T-helper 2 cell treated with Interferon-gamma antibody and Interleukin-4, amounts not matched to agents 100 ng/mL and 5 ng/mL, for 36 hours (primary cell): ENCODE measurements around the gene JADE1. TPM values are rescaled to one million over a fixed set of nuclear protein-coding genes. Genes with fewer than 3 reads are reported as not detected.

ENCODE experiments used
- intact Hi-C: fragments of 100-400 bp; cut with micrococcal nuclease; formaldehyde crosslinking; loops from one replicate; pipeline ENCODE4 v1.15.1; 2023
- total RNA-seq: library from RNA; stranded (reverse); gene quantifications from 2 replicates; pipeline ENCODE4 v1.2.3, GENCODE V29; 2022

The JADE1 gene
- total RNA-seq, 1 donor from 2014 or later: 41.0 TPM

DNA sequence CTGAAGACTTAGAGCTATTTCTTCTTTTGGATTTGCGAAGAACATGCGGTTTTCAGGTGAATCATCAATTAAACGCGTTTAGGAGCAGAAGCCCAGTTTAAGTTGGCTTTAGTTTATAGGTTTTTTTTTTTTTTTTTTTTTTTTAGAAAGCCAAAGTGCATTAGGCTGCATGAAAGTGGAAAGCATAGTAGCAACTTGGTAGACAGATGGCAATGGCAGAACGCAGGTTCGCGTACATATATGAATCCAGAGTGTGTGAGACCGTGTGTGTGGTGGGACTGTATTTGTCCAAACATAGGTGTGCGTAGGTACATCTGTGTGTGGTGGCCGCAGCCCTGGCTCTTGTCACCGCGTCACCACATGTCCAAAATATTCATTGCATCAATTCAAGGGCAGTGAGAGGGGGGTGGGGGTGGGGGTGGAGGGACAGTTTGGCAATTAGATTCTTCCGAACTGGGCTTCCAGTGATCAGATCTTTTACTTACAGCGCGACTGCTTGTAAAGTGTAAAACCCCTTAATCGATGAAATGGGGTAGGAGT, 901 bp downstream of the JADE1 start:
- intact Hi-C loops: loop anchor here (1.0 to 2.0 kb wide), 2 partner anchors 522 to 930 kb away; partner anchors contain the start of gene PLK4

DNA sequence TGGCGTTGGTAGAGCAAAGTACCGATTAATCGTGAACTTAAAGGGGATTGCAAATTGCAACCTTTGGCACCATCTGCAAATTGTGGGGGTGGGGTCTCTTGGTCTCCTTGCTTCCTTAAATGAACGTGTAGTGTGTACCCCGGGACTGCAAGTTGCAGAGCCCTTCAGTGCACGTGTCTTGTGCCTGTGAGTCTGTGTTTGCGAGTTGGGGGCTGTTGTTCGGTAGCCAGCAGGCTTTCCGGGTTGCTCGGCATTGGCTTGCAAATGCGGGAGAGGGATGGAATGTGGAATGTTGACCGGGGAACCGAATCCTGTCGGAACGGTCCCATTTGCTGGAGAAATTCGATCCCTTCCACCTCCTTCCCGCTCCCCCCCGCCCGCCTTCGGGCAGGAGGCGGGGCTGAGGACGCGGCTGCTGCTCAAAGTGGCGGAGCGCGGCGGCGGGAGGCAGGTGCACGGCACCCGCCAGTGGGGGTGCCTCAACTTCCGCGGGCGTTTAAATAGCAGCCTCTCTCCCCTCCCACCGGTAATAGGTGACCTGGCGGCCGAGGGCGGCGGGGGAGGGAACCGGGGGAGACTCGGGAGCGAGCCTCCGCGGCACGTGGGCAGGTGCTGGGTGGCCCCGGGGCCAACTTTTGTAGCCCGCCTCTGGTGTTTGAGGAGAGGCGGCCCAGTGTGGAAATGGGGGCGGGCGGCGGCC, 1.5 kb downstream of the JADE1 start:
- intact Hi-C loops: loop anchor here (1.0 to 2.0 kb wide), 5 partner anchors 282 to 930 kb away; partner anchors contain the start of genes ABHD18, LARP1B, MFSD8 and PLK4

DNA sequence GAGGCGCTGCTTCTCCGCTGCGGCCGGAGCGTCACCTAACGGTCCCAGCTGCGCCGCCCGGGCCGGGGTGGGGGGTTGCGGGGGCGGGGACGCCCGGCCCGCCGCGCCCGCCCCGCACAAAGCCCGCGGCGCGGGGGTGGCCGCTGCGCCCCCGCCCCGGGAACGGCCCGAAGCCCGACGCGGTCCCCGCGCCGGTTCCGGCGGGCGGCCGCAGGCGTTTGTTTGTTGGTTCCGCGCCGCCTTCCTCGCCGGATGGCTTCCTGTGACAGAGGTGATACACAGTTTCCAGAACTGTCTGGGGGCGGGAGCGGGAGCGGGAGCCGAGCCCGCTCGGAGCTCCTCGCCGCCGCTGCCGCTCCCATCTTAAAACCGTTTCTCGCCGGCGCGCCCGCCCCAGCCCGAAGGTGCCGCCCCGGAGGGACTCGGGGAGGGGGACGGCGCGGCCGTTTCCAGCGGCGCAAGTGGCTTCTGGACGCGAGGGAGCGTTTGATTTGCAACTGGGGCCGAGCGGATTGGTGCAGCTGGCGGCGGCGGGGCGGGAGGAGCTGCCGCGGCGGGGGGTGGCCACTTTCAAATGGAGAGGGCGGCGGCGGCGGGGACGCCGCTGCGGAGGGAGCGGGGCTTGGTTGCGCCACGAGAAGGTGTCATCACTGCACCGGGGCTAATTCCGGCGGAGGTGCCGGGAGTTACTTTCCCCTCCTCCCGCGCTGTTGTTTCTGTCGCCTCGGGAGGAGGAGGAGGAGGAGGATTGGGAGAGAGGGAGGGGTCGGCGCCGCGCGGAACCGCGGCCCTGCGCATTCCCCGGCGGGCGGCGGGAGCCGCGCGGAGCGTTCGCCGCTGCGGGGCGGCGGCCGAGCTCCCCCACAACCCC, 2.3 kb downstream of the JADE1 start:
- intact Hi-C loops: loop anchor here (1.0 to 2.0 kb wide), 4 partner anchors 281 to 931 kb away; partner anchors contain the start of genes ABHD18, LARP1B, MFSD8 and PLK4

DNA sequence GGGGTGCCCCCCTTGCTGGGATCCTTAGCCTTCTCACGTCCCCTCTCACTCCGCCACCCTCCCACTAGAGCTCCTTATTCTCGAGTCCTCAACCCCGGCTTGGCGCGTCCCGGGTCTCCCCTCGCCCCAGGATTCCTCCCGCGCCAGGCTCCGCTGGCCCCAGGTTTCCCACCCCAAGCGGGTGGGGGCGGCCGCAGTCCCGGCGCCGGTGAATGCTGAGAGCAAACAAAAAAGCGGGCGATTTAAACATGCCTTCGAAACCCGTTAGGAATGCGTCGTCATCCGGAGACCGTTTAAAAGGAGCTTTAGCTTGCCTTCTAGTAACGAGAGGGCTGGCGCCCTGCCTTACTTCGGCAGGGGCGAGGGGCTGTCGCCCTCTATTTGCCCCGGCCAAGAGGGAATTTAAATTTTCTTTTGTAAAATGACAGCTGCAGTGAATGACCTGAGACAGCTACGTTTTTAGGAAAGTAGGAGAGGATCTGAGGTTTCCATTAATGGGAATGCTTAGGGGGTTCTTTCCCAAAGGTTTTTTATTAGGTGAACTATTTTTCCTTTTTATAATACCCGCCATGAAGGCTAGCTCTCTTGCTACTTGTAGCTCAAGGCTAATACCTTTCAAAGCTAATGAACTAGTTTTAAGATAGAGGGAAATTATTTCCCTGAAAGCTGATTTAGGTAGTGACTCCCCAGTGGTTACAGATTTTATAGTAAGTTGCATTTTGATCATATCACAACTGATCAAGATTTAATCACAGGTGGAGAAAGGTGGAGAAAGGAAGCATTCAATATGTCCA, 3.1 kb downstream of the JADE1 start:
- intact Hi-C loops: no loop called here

DNA sequence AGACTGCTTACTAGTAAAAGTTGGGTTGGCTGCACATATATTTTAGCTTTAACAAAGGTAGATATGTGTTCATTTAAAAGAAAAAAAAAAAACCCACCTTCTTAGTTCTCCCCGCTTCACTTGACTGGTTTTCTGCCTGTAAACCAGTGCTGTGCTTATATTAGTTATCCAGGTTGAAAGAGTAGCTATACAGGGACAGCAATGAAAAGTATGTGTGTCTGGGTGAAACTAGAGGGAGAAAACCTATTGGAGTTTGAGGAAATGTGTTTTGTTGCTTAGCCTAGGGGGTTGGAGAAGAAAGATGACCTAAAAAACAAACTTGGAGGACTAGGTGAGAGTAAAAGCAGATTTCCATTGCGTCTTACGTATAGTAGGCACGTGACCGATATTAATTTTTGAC, 4.5 kb downstream of the JADE1 start:
- intact Hi-C loops: no loop called here

GRCh38 chr4:128818442-128818841, 8.9 kb downstream of the JADE1 start:
- intact Hi-C loops: no loop called here

- intact Hi-C loops: no loop called here
Observed at GRCh38 chr4:128819082-128819742, 9.7 kb downstream of the JADE1 start.

GRCh38 chr4:128820671-128821070, 11.2 kb downstream of the JADE1 start:
- intact Hi-C loops: no loop called here

DNA sequence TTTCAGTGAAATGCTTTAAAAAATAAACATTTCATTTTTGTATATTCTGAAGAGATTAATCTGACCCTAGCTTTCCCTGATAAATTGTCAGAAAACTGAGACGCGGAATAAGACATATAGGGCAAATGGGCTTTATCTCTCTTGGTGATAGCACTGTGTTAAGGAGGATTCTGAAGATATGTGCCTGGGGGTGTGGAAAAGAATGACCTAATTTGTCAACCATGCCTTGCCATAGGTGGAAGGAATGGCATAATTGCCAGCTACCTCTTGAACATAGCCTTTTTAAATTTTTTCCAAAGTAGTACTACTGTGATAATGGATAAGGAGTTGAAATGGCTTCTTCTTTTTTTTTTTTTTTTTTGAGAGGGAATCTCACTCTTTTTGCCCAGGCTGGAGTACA, 11.7 kb downstream of the JADE1 start:
- intact Hi-C loops: no loop called here

GRCh38 chr4:128823025-128823661, 13.6 kb downstream of the JADE1 start:
- intact Hi-C loops: no loop called here

DNA sequence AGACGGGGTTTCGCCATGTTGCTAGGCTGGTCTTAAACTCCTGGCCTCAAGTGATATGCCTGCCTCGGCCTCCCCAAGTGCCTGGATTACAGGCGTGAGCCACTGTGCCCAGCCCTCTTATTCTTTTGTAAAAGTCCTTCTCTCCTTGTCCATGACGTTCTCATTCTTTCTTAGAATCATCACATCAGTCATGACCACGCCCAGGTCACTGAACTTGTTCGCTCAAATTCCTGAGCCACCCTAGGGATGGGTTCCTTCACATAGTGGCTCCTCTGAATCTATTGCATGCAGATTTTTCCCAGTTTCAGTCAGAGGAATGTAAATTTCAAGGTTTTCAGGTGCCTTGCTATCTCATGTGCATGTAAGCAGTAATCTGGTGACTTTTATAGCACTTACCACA, 15.7 kb downstream of the JADE1 start:
- intact Hi-C loops: no loop called here

DNA sequence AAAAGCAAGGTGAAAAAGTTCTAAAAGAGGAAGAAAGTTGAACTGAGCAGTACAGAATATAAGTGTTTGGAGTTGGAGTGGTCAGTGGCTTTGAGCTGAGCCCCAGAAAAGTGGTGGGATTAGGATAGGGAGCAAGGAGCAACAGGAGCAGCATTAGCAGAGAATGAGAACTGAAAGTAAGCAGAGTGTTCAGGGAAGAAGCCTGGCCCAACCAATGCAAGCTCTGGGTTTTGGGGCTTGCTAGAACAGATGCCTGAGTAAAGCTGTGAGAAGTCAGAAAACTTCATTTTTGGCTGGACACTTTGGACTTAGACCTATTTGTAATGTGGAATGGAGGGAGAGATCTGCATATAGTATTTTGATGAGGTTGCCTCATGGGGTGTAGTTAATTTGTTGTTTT, 17.8 kb downstream of the JADE1 start:
- intact Hi-C loops: no loop called here

DNA sequence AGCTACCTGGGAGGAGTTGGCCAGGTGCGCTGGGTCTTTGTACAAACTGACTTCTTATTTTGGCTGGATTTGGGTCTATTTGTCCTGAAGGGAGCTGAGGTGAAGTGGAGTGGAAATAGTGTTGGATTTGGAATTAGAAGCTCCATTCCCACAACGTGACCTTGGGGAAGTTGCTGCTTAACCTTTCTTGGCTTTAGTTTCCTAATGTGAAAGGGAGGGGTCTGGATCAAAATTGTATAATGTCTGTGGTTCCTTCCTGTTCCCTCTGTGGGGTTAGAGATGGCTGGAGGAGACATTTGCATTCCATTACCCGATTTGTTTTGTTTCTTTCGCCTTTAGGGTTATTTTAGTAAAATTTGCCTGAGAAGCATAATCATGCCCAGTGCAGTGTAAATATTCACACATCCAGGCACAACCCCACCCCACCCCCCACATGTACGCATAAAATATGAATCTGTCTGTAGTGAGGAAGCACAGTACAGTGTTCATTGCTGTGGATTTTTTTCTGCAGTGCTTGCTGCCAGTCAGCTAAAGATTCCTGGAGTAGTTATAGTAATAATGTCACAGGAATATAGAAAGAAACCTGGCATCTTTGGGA, 21.5 kb downstream of the JADE1 start:
- intact Hi-C loops: no loop called here

GRCh38 chr4:128831531-128832242, 22.2 kb downstream of the JADE1 start:
- intact Hi-C loops: no loop called here

GRCh38 chr4:128832243-128832625, 22.7 kb downstream of the JADE1 start:
- intact Hi-C loops: no loop called here

DNA sequence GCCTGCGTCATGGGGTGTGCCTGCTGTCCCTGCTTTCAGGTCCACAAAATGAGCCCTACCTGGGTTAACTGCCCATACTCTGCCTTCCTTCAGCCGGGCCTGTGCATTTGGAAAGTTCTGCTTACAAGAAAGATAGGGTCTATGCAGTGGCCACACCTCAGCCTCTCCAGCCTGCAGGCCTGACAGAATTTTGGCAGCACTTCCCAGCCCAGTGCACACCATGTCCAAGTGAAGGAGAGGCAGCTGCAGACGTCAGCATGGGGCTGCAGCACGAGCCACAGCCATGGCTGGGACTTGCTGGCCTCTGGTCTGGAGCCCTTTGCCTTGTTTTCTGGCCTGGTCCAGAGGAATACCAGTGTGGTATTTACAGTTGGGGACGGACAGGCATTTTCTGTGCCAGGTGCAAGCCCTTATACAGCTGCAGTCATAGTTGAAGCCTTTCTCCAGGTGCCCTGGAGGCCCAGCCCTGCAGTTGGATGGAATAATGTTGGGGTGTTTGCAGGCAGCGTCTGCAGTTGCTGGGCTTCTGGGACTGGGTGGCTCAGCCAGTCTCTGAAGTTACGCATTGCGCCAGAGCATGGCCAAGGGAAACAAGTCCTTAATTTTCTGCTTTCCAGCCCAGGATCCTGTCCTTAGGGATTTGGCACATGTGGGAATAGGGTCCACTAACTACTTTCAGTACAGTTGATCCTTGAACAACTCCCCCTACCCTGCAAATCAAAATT, 26.2 kb downstream of the JADE1 start:
- intact Hi-C loops: no loop called here

DNA sequence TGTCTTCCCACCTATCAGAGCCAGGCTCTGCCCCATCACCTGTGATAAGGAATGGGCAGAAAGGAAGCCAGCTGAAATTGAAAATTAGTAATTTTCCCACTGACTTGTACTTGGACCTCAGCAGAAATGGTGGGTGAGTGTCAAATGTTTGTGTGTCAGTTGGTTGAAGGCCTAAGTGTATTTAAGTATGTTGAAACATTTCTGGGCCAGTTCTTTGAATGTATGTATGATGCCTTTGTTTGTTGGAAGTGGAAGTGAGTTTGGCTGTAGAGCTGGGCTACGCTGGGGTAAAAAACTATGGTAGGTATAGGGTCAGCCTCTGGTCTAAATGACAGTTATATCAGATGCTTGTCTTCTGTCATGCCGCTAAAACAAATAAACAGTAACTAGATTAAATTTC, 27.7 kb downstream of the JADE1 start:
- intact Hi-C loops: no loop called here

DNA sequence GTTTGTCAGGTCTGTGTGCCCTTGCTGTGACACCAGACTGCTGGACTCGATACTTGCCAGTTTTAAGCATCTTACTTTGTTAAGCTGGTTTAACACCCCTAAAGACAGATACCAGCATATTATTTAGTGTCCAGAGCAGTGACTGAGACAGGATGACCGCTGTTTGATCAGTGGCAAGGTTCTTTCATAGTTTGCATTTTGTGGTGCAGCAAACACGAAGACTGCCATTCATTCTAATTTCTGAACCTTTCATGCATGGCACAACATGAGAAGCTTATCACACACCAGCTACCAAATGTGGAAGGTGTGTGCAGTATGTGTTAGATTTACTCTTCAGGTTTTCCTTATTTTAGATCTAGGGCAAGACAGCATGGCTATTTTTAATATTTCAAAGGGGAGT, 28.2 kb downstream of the JADE1 start:
- intact Hi-C loops: no loop called here
